EH (cell line): ENCODE results near the gene ITM2C.
A peak's percentile ranks its signal among the peaks of the same experiment; 100 is the strongest.

Experiments
- DNase-seq: peaks from one replicate; pipeline ENCODE4 v3.0.0-alpha.2; 2015; ENCODE audit warnings: low read depth

ITM2C gene

DNA sequence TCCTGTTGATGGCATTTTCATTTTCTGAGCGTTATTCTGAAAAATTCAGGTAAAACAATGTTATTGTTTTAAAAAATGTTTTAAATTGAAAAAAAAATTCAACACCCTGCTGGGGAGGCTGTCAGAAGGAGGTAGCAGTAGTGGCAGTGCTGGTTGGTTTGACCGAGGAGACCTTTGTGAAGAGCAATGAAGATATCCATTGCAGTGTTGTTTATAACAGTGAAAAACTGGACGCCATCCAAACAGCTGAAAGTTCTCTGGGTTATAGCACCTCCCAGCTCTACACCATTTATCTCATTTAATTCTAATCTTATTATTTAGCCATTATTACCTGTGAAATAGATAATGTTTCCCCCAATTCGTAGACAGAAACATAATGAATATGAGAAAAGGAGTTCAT lies 12.6 kb upstream of the ITM2C start:
- no peak for DNase-seq

DNA sequence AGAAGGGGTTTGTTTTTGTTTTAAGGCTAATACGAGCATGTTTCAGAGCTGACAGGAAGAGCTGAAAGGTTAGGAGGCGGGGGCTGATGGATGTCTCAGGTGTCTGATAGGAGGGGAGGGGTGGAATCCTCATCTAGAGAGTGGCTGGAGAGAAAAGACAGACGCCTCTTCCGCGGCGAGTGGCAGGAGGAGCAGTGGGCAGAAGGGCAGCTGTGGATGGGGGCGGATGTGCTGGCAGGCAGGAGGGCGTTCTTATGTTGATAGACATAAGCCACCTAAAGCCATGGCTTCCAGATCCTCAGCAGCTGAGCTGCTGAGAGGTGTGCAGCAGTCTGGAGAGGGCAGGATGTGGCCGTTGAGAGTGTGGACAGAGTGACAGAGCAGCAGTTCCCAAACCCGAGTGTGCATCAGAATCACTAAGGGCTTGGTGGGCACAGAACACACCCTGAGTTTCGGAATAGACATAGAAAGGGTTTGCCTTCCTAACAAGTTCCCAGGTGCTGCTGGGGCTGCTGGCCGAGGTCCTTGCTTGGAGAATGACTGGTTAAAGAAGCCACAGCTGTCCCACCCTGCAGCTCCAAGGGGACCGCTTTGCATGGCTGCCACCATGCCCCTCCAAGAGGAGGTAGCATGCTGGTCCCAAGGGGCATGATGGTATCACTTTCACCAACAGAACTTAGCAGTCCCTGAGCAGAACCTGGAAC lies 3.0 kb upstream of the ITM2C start:
- no peak for DNase-seq

GRCh38 chr2:230862292-230862691 lies 2.5 kb upstream of the ITM2C start:
- no peak for DNase-seq

DNA sequence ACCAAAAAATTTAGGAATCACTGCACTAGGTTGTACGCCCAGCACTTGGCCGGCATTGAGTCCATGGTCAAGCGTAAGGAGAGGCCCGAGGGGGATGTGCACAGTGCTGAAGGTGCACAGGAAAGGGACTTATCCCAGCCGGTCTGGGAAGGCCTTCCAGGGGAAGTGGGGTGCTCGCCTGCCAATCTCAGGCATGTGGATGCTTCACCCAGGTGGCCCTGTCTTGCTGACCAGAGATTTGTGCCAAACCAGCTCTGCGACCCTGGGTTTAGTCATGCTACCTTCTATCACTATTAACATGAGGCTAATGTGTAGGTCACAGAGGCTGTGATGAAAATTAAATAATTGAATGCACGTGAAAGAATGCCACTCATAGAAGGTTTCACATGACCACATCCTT lies 1.7 kb upstream of the ITM2C start:
- no peak for DNase-seq

GRCh38 chr2:230863442-230864121 lies 1.2 kb upstream of the ITM2C start:
- no peak for DNase-seq

DNA sequence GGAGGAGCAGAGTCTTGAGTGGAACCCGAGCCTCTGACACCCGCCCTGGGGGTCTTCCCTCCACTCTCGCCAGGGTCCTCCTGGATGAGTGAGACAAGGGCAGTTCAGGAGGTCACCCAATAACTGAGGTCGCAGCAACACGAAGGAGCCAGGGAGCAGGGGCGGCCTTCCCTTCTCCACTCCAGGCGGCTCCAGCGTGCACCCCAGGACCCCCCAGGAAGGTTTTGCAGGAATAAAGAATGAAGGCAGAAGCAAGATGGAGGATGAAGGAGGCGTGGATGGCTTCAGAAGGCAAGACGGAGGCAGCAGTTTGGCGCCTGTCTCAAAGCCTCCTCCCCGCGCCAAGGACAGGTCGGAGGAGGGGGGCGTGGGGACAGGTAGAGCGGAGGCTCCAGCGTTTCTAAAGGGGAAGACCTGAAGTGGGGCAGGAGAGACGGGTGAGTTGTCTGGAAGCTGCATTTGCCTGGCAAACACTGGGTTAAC lies 579 bp upstream of the ITM2C start:
- DNase-seq: no peak

DNA sequence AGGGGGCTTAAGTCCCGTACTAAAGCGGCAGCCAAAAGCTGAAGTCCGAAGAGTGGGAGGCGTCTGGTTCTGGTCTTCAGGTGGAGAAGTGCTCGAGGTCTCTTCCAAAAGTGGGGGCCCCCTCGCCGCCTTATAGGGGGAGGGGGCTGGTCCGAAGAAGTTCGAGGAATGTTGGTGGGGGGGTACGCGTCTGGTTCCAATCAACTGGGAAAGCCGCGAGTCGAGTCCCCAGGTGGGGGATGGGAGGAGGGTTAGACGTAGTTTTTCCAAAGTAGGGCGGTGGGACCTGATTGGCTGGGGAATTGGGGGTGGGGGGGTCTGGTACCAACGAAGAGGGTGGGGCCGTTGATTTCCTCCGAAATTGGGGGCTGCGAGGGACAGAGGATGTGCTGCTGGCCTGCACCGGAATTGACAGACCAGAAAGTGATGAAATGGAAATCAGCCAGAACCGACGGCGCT lies 594 bp downstream of the ITM2C start:
- peak; percentile 21 for DNase-seq

- peak; percentile 63 for DNase-seq
These were observed 1.3 kb downstream of the ITM2C start for GRCh38 chr2:230865766-230866755.

GRCh38 chr2:230866756-230867523 lies 2.2 kb downstream of the ITM2C start:
- DNase-seq: peak; percentile 48

GRCh38 chr2:230868161-230868946 lies 3.6 kb downstream of the ITM2C start:
- DNase-seq: no peak

DNA sequence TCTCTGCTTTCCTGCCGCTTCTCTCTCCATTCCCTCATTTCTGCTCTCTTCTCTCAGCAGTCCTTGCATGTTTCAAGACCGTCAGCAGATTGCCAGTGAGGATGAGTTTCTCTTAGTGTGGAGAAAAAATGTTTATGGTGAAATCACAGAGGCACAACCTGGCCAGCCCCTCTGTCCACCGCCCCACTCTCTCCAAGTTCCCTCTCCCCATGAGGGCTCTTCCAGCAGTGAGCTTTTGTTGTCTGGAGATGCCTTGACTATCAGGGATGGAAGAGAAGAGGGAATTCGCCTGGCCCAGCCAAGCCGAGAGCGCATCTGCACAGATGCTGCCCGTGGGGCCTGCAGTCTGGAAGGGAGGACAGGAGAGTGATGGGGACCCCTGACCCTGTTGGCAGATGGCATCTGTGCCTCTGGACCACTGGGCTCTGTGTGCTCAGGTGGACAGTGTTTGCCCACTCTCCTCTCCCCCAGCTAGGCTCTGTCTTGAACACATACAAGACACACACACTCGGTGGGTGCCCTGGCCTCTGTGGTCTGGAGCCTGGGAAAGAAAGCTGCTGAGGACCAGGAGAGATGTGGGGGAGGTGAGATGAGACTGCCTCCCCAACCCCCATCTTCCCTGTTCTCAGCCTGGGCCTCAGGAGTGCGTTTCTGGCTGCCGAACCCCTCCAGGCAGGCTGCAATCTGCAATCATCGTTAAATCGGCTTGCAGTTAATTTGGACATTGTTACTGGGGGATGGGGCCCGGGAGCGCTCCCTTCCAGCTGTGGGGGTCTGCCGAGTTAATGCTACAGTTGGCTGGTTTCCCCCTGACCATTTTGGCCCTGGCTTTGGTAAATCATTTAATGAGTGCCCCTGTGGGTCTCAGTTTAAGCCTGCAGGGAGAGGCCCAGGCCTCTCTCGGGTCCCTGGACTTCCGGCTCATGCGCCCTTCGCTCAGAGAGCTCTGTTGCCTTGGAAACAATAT lies 4.5 kb downstream of the ITM2C start:
- no peak for DNase-seq

GRCh38 chr2:230869914-230870543 lies 5.3 kb downstream of the ITM2C start:
- DNase-seq: no peak

DNA sequence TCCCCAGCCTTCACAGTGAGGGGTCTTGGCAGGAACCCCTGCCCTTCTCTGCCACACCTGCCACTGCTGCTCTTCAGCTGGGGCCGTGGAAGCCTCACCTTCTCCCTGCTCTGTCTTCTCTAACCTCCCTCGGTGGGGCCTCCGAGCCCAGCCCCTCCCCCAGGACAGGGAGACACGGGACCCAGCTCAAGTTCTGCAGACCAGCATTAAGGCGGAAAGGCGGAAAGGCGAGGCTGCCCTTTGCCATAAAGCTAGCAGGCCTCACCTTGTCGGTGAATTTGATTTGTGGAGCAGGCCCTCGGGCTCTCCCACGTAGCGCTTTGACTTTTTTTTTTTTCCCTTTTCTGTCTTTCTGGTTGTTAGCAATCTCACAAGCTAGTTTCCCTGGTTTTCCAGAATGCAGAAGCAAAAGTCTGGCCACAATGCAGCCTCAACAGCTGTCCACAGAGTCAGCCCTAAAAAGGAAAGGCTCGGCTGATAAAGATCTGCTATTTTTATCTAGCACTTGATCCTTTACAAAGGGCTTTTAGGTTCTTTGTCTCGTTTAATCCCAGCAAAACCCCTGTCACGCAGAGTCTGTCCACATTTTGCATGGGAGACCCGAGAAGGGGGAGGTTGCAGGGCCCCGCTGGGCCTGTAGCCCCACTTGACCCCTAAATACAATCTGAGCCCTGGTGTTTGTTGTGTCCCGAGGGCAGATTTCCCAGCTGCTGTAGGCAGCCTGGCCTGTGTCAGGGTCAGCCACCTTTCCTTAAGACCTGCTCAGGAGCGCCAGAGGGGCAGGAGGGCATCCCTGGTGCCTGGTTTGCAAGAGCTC lies 6.0 kb downstream of the ITM2C start:
- DNase-seq: peak; percentile 18

DNA sequence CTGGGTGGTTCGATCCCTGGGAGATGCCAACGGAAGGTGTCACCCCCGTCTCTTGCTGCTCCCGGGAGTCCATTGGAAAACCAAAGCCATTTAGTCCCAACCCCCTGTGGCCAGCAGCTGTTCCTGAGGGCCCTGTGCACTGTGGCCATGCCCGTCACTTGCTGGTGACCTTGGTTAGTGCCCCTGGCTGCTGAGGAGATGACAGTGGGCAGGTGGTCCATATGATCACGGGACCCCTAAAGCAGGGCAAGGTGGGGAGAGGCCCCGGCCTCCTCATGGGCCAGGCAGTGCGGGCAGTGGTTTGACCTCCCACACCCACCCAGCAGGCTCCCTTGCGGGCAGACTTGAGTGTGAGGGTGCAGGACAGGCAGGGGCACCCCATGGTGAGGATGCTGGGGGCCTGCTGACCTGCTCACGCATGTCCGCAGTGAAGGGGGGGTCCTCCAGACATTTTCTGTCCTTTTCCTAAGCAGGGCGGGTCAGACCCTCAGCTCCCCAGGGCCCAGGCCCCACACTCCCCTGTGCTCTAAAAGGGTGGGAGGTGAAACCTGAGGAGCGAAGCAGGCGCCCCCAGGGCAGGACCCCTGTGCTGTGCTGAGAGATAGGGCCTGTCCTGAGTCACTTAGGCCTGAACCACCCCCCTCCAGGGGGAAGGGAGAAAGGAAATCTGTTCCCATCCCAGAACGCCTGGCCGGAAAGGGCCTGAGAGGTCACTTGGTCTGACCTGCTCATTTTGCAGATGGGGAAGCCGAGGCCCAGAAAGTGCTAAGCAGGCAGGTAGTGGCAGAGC lies 6.8 kb downstream of the ITM2C start:
- no peak for DNase-seq

DNA sequence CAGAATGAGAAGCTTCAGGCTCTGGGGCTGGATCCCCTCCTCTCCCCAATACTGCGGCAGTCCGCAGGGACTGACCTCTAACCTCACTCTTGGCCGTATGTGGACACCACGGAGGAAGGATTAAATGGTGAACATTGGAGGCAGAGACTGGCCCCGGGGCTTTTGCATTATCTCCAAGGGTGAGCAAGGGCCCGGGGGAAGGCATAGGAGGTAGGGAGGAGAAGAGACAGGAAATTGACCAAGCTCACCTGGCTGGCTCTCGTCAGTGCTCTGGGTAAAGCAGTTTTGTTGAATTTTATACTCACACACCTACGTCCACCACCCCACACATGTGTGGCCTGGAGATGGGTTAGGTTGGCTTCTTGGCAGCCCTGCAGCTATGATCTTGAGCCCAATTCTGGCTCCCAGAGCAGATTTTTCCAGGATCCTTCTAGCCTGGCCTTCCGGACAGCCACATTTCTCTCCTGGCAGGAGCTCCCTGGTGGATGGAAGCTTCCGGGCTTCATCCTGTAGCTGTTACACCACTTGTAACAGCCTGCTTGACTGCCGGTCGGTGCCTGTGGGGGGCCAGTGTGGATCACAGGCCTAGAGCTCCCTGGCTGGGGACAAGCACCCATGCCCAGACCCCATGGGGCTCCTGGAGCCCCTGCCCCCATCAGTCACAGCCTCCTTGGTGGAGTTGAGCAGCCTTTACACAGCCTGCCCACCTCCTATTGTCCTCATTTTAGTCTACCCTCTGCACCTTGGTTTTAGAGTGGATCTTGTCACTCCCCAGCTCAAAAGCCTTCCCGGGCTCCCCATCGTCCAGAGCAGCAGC lies 7.6 kb downstream of the ITM2C start:
- no peak for DNase-seq

GRCh38 chr2:230872968-230873660 lies 8.4 kb downstream of the ITM2C start:
- no peak for DNase-seq
